Measurements from ENCODE around the gene KCNS1.

Gene KCNS1

GRCh38 chr20:45049438-45049837, 51.5 kb downstream of the KCNS1 start:
- no peak for DNase-seq (ENCODE audit: low read depth)

GRCh38 chr20:45047581-45048119, 53.3 kb downstream of the KCNS1 start:
- DNase-seq (ENCODE audit: low read depth): no peak

GRCh38 chr20:45044601-45045000, 56.3 kb downstream of the KCNS1 start:
- no peak for DNase-seq (ENCODE audit: low read depth)

- no peak for DNase-seq (ENCODE audit: low read depth)
Observed at GRCh38 chr20:45044084-45044573, 56.8 kb downstream of the KCNS1 start.

GRCh38 chr20:45042978-45043377, 57.9 kb downstream of the KCNS1 start:
- DNase-seq (ENCODE audit: low read depth): no peak
